LNCAP (cell line): ENCODE measurements around the gene SF3A2.

Source experiments
- TF ChIP-seq, protein P1 (sequence below): fragments of 450-650 bp; IDR thresholded peaks from 2 replicates; pipeline ENCODE4 v1.5.1; 2017; ENCODE audit warnings: mild to moderate bottlenecking

The SF3A2 gene

DNA sequence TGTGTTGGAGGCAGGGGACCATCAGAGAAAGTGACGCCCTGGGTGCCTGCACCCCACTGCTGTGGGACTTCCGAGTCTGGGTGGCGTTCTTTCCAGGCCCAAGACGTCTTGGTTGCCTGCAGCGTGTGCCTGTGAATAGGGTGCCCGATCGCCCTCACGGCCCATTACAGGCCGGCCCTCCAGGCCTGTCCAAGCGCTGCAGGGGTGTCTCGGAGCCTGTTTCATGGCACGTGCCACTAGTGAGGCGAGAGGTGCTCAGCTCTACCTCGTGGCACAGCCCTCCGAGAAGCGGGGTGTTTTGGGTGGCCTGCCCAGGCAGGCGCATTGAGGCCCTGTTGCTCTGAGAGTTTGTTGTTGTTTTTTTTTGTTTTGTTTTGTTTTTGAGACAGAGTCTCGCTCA lies 42.8 kb upstream of the SF3A2 start:
- TF ChIP-seq, protein P1, sequence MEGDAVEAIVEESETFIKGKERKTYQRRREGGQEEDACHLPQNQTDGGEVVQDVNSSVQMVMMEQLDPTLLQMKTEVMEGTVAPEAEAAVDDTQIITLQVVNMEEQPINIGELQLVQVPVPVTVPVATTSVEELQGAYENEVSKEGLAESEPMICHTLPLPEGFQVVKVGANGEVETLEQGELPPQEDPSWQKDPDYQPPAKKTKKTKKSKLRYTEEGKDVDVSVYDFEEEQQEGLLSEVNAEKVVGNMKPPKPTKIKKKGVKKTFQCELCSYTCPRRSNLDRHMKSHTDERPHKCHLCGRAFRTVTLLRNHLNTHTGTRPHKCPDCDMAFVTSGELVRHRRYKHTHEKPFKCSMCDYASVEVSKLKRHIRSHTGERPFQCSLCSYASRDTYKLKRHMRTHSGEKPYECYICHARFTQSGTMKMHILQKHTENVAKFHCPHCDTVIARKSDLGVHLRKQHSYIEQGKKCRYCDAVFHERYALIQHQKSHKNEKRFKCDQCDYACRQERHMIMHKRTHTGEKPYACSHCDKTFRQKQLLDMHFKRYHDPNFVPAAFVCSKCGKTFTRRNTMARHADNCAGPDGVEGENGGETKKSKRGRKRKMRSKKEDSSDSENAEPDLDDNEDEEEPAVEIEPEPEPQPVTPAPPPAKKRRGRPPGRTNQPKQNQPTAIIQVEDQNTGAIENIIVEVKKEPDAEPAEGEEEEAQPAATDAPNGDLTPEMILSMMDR: no peak

DNA sequence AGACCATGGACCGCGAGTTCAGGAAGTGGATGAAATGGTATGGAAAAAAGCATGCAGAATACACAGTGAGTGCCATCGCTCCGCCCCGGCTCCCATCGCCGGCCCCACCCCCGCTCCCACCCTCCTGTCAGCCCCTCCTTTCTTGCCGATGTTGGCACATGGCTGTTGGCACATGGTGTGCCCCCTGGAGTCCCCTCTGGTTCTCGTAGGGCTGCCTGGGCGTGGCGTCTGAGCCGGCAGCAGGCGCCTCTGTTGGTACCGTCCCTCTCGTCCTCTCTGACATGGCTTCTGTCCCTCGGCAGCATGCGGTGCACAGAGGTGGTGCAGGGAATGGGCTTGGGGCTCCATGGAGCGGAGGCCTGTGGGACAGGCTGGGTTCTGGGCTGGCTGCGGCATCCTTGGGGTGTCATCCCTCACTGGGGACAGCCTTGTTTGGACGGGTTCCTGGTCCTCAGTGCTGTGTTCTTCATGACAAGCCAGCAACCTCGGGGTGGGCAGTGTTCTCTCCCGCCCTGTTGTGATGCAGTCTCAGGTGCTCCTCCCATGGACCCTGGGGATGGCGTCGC lies 42.0 kb upstream of the SF3A2 start:
- TF ChIP-seq, protein P1: no peak

DNA sequence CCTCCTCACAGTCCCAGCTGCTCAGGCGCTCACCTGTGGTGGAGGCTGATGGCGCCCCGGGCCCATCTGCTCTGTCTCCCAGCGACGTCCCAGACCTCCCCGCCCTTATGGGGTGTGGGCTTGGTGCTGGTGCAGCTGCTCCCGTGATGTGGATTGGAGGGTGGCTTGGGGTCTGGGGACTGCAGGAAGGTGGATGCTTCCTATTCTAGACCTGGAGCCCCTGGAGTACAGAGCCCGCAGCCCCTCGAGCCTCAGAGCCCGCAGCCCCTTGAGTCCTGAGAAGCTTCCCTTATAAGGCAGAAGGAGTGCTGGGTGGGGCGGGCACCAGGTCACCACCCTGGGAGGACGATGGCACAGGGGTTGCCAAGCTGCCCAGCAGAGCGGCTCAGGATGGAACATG lies 41.3 kb upstream of the SF3A2 start:
- TF ChIP-seq, protein P1: no peak

DNA sequence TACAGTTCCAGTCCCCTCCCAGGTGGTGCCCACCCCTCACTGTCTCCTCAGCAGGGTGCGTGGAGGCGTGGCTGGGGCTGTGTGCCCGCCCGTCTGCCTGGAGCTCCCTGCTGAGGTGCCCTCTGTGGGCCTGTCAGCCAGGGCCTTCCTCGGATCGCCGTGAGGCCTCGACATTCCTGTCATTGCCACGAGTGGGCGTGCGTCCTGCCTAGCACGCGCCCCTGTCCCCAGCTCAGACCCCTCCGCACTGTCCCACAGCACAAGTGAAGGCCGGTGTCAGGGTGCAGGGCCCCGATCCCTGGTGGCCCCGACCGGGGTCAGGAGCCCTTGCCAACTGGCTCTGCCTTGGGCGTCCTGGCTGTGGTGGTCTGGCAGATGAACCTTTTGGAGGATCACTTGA lies 40.7 kb upstream of the SF3A2 start:
- TF ChIP-seq, protein P1: no peak

DNA sequence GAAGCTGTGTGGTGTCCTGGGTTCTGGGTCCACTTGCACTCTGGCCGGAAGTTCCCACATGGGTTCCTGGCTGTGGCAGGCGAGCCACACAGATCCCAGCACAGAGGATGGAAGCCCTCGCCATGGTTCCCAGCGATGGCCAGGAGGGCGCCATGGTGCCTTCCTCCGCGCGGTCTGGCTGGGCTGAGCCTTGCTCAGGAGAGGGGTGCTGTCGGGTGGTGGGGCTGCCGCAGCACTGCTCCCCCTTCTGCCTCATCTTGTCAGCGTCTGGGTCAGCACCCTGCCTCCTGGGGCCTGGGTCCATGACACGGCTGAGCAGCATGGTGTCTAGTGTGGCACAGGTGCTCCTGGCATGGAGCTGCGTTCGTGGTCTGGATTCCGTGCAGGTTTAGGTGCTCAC lies 39.4 kb upstream of the SF3A2 start:
- TF ChIP-seq, protein P1: no peak

DNA sequence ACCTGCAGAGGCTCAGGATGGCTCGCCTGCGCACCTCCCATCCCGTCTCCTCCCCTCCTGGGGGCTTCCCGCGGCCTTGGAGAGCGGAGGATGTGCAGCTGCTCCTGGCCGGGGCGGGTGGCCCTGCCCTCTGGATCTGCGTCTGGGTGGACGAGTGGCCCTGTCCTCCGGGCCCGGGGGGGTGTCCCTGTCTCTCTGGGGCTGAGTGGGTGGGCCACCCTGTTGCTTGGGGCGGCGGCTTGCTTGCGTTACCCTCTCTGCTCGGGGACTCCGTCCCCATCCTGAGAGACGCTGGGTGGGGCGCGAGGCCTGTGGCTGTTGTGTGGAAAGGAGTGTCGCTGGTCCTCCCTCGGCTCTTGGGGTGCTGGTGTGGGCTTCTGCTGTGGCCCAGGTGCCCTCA lies 38.3 kb upstream of the SF3A2 start:
- TF ChIP-seq, protein P1: no peak

DNA sequence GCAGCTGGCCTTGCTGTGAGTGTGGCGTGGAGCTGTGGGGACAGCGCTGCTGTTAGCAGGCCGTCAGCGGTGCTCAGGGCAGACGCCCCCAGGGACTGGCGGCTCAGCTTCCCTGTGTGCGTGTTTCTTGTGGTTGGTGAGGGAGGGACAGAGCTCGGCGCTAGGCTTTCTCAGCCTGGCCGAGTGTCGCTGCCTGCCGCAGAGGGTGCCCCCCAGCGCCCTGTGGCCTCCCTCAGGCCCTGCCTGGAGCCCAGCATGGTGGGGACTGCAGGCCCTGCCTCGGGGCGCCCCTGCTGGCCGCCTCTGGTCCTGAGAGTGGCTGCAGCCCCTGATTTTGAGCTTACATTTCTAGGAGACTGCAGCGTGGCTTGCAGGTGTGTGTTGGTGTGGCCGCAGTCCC lies 37.4 kb upstream of the SF3A2 start:
- TF ChIP-seq, protein P1: peak; percentile 34; the same call in 1 of the 2 replicates
